ENCODE measurements around the gene MAPK10. TPM values are rescaled to one million over a fixed set of nuclear protein-coding genes. Genes with fewer than 3 reads are reported as not detected.

The MAPK10 gene
- total and polyA plus RNA-seq, 2 donors (not counting 1 experiment from before 2014, with no cell fraction given) = 3.8 to 20.0 TPM

- Histone ChIP-seq H3K4me2 (ENCODE audit: extremely low read depth, insufficient read depth, low read length) (no peak overlapping the region), H3K36me3 (ENCODE audit: control insufficient read depth, insufficient read depth, low read length) (no peaks in the 10 kb centered on the region), H3K4me3 (replicated peaks in 1 of 4; ENCODE audit: control extremely low read depth in 1 of 4, insufficient read depth in 1 of 4, low read depth in 3 of 4, low read length in 4 of 4) (no peak overlapping the region), H3K9ac (ENCODE audit: insufficient read depth, low read length) (no peak overlapping the region), H3K79me2 (ENCODE audit: control insufficient read depth, insufficient read depth, low read length) (no peaks in the 10 kb centered on the region), H3K9me3 (ENCODE audit: control insufficient read depth, insufficient read depth, low read depth, low read length) (no peaks in the 10 kb centered on the region), H3K4me1 (ENCODE audit: control insufficient read depth, extremely low read depth, insufficient read depth, low read length) (no peaks in the 10 kb centered on the region), H3K27me3 (ENCODE audit: control insufficient read depth, insufficient read depth, low read length) (no peaks in the 10 kb centered on the region), H3K27ac (ENCODE audit: insufficient read depth, low read length) (no peak overlapping the region), H4K20me1 (ENCODE audit: control insufficient read depth, extremely low read depth, insufficient read depth, low read length) (no peaks in the 10 kb centered on the region), H2AFZ (ENCODE audit: low read length) (no peak overlapping the region)
- no peak for DNase-seq (ENCODE audit: low read depth in 2 of 2)
- no peak for TF ChIP-seq CTCF (conservative IDR thresholded peaks at IDR 0.05 in 1 of 2, IDR thresholded peaks at IDR 0.05 in 1 of 2; ENCODE audit: low read depth in 1 of 2, low read length in 2 of 2)
- no peak for TF ChIP-seq EZH2 (IDR thresholded peaks at IDR 0.05; ENCODE audit: low read length, missing control alignments)
Observed at GRCh38 chr4:86357608-86358007, 2.2 kb downstream of the MAPK10 start.

- no peak for DNase-seq (ENCODE audit: low read depth in 2 of 2)
- no peaks in the 10 kb centered on the region for H3K27me3 ChIP-seq (ENCODE audit: control insufficient read depth, insufficient read depth, low read length)
- H3K36me3 ChIP-seq (ENCODE audit: control insufficient read depth, insufficient read depth, low read length) = no peaks in the 10 kb centered on the region
- no peak overlapping the region for H3K27ac ChIP-seq (ENCODE audit: insufficient read depth, low read length)
- H3K79me2 ChIP-seq (ENCODE audit: control insufficient read depth, insufficient read depth, low read length) = no peaks in the 10 kb centered on the region
- H3K4me3 ChIP-seq (replicated peaks in 1 of 4; ENCODE audit: control extremely low read depth in 1 of 4, insufficient read depth in 1 of 4, low read depth in 3 of 4, low read length in 4 of 4) = no peak overlapping the region
- TF ChIP-seq EZH2 (IDR thresholded peaks at IDR 0.05; ENCODE audit: low read length, missing control alignments) (no peak), CTCF (conservative IDR thresholded peaks at IDR 0.05 in 1 of 2, IDR thresholded peaks at IDR 0.05 in 1 of 2; ENCODE audit: low read depth in 1 of 2, low read length in 2 of 2) (no peak)
- H3K4me2 ChIP-seq (ENCODE audit: extremely low read depth, insufficient read depth, low read length) = no peak overlapping the region
- no peaks in the 10 kb centered on the region for H3K9me3 ChIP-seq (ENCODE audit: control insufficient read depth, insufficient read depth, low read depth, low read length)
- no peak overlapping the region for H3K9ac ChIP-seq (ENCODE audit: insufficient read depth, low read length)
- no peaks in the 10 kb centered on the region for H3K4me1 ChIP-seq (ENCODE audit: control insufficient read depth, extremely low read depth, insufficient read depth, low read length)
- no peaks in the 10 kb centered on the region for H4K20me1 ChIP-seq (ENCODE audit: control insufficient read depth, extremely low read depth, insufficient read depth, low read length)
- H2AFZ ChIP-seq (ENCODE audit: low read length) = no peak overlapping the region
Observed at GRCh38 chr4:86356425-86357210, 3.2 kb downstream of the MAPK10 start.

- no peaks in the 10 kb centered on the region for H3K36me3 ChIP-seq (ENCODE audit: control insufficient read depth, insufficient read depth, low read length)
- TF ChIP-seq CTCF (conservative IDR thresholded peaks at IDR 0.05 in 1 of 2, IDR thresholded peaks at IDR 0.05 in 1 of 2; ENCODE audit: low read depth in 1 of 2, low read length in 2 of 2) = no peak
- no peak for TF ChIP-seq EZH2 (IDR thresholded peaks at IDR 0.05; ENCODE audit: low read length, missing control alignments)
- H3K4me1 ChIP-seq (ENCODE audit: control insufficient read depth, extremely low read depth, insufficient read depth, low read length) = no peaks in the 10 kb centered on the region
- no peak overlapping the region for H3K27ac ChIP-seq (ENCODE audit: insufficient read depth, low read length)
- no peak overlapping the region for H2AFZ ChIP-seq (ENCODE audit: low read length)
- H3K4me3 ChIP-seq (replicated peaks in 1 of 4; ENCODE audit: control extremely low read depth in 1 of 4, insufficient read depth in 1 of 4, low read depth in 3 of 4, low read length in 4 of 4) = no peak overlapping the region
- no peak overlapping the region for H3K4me2 ChIP-seq (ENCODE audit: extremely low read depth, insufficient read depth, low read length)
- no peak for DNase-seq (ENCODE audit: low read depth in 2 of 2)
- no peaks in the 10 kb centered on the region for H3K79me2 ChIP-seq (ENCODE audit: control insufficient read depth, insufficient read depth, low read length)
- H3K9me3 ChIP-seq (ENCODE audit: control insufficient read depth, insufficient read depth, low read depth, low read length) = no peaks in the 10 kb centered on the region
- no peak overlapping the region for H3K9ac ChIP-seq (ENCODE audit: insufficient read depth, low read length)
- H3K27me3 ChIP-seq (ENCODE audit: control insufficient read depth, insufficient read depth, low read length) = no peaks in the 10 kb centered on the region
- H4K20me1 ChIP-seq (ENCODE audit: control insufficient read depth, extremely low read depth, insufficient read depth, low read length) = no peaks in the 10 kb centered on the region
Observed at GRCh38 chr4:86354390-86354789, 5.5 kb downstream of the MAPK10 start.

Data from fibroblast of lung (primary cell).